Neural progenitor cell (in vitro differentiated cells): Measurements from ENCODE around the gene SRBD1. TPM values are rescaled to one million over a fixed set of nuclear protein-coding genes. Genes with fewer than 3 reads are reported as not detected.
A peak's percentile ranks its signal among the peaks of the same experiment; 100 is the strongest.

Source experiments
- DNase-seq: peaks from one replicate; pipeline ENCODE4 v3.0.0-alpha.2; 2016; ENCODE audit warnings: low spot score
- H2AFZ ChIP-seq: fragments of 200-600 bp; sonication (generic); replicated peaks from 2 replicates; pipeline ENCODE4 v1.6.1; 2016; ENCODE audit warnings: antibody characterized with exemption
- H3F3A ChIP-seq: fragments of 200-600 bp; sonication (generic); 2 replicates; pipeline ENCODE4 v1.6.1; 2016; ENCODE audit warnings: antibody characterized with exemption, low read depth
- H3K27ac ChIP-seq: fragments of 200-600 bp; sonication (generic); 2 replicates; pipeline ENCODE4 v1.5.1; 2016; ENCODE audit warnings: mild to moderate bottlenecking
- H3K27me3 ChIP-seq: fragments of 200-600 bp; sonication (generic); 2 replicates; pipeline ENCODE4 v1.6.1; 2016; ENCODE audit warnings: mild to moderate bottlenecking, moderate library complexity
- H3K36me3 ChIP-seq: fragments of 200-600 bp; sonication (generic); 2 replicates; pipeline ENCODE4 v1.5.1; 2016
- H3K4me1 ChIP-seq: fragments of 200-600 bp; sonication (generic); 2 replicates; pipeline ENCODE4 v1.6.1; 2016; ENCODE audit warnings: mixed run types
- H3K4me2 ChIP-seq: fragments of 200-600 bp; sonication (generic); 2 replicates; pipeline ENCODE4 v1.6.1; 2016
- H3K4me3 ChIP-seq: fragments of 200-600 bp; sonication (generic); 2 replicates; pipeline ENCODE4 v1.5.1; 2016
- H3K79me2 ChIP-seq: fragments of 200-600 bp; sonication (generic); 2 replicates; pipeline ENCODE4 v1.6.1; 2016; ENCODE audit warnings: low read depth
- H3K9ac ChIP-seq: fragments of 200-600 bp; sonication (generic); 2 replicates; pipeline ENCODE4 v1.6.1; 2016
- H3K9me3 ChIP-seq: fragments of 200-600 bp; sonication (generic); 2 replicates; pipeline ENCODE4 v1.5.1; 2016; ENCODE audit warnings: low read depth
- H4K20me1 ChIP-seq: fragments of 200-600 bp; sonication (generic); 2 replicates; pipeline ENCODE4 v1.6.1; 2016; ENCODE audit warnings: low read depth
- H3K27ac Mint-ChIP-seq: 3 replicates; pipeline ENCODE4 v1.8.0; 2021; ENCODE audit warnings: mixed read lengths
- H3K27me3 Mint-ChIP-seq: 2 replicates; pipeline ENCODE4 v1.8.0; 2022; ENCODE audit warnings: low read depth, mild to moderate bottlenecking, inconsistent platforms, moderate library complexity, mixed read lengths; ENCODE audit not compliant: insufficient read depth
- H3K36me3 Mint-ChIP-seq: 3 replicates; pipeline ENCODE4 v1.8.0; 2021; ENCODE audit warnings: mixed read lengths
- H3K4me1 Mint-ChIP-seq: 3 replicates; pipeline ENCODE4 v1.8.0; 2021; ENCODE audit warnings: mixed read lengths
- H3K4me3 Mint-ChIP-seq: 3 replicates; pipeline ENCODE4 v1.8.0; 2021; ENCODE audit warnings: mild to moderate bottlenecking, moderate library complexity, mixed read lengths
- H3K9me3 Mint-ChIP-seq: 3 replicates; pipeline ENCODE4 v1.8.0; 2020; ENCODE audit warnings: mixed read lengths
- EZH2 ChIP-seq: fragments of 200-600 bp; sonication (generic); IDR thresholded peaks from 2 replicates; pipeline ENCODE4 v1.6.1; 2017; ENCODE audit warnings: antibody characterized with exemption, mild to moderate bottlenecking, moderate library complexity
- EZH2phosphoT487 ChIP-seq: fragments of 200-600 bp; sonication (generic); IDR thresholded peaks from 2 replicates; pipeline ENCODE4 v1.6.1; 2017; ENCODE audit warnings: antibody characterized with exemption
- total RNA-seq: library from RNA; depleted of rRNA; stranded (reverse); fragments of >200 nt; gene quantifications from 2 replicates; pipeline ENCODE4 v1.2.3, GENCODE V29; 2015; ENCODE audit warnings: low replicate concordance
- TF ChIP-seq, protein P1 (sequence below): fragments of 200-600 bp; sonication (generic); IDR thresholded peaks from 2 replicates; pipeline ENCODE4 v1.5.1; 2017; ENCODE audit warnings: antibody characterized with exemption, mild to moderate bottlenecking

SRBD1 gene
- total RNA-seq, 1 donor from 2014 or later, result 37.2 TPM

GRCh38 chr2:45631955-45632354, 20.9 kb upstream of the SRBD1 start:
- no peaks in the 10 kb centered on the region for H3K79me2 ChIP-seq
- no peak overlapping the region for H3K9ac ChIP-seq
- no peak overlapping the region for H3K27ac ChIP-seq
- peak overlapping the region; percentile 36 for H3K4me2 ChIP-seq
- H3K4me3 ChIP-seq, result no peak overlapping the region
- H4K20me1 ChIP-seq, result no peaks in the 10 kb centered on the region
- Mint-ChIP-seq H3K4me1 (no peaks in the 10 kb centered on the region), H3K9me3 (no peaks in the 10 kb centered on the region), H3K27me3 (peaks cover 2% of the 10 kb centered on the region), H3K27ac (no peak overlapping the region), H3K36me3 (no peaks in the 10 kb centered on the region), H3K4me3 (no peak overlapping the region)
- H3K27me3 ChIP-seq, result no peaks in the 10 kb centered on the region
- DNase-seq, result peak; percentile 27
- H2AFZ ChIP-seq, result peak overlapping the region; percentile 21
- no peaks in the 10 kb centered on the region for H3K9me3 ChIP-seq
- peaks cover 14% of the 10 kb centered on the region for H3K4me1 ChIP-seq
- TF ChIP-seq EZH2phosphoT487 (no peak), EZH2 (no peak)
- TF ChIP-seq, protein P1, sequence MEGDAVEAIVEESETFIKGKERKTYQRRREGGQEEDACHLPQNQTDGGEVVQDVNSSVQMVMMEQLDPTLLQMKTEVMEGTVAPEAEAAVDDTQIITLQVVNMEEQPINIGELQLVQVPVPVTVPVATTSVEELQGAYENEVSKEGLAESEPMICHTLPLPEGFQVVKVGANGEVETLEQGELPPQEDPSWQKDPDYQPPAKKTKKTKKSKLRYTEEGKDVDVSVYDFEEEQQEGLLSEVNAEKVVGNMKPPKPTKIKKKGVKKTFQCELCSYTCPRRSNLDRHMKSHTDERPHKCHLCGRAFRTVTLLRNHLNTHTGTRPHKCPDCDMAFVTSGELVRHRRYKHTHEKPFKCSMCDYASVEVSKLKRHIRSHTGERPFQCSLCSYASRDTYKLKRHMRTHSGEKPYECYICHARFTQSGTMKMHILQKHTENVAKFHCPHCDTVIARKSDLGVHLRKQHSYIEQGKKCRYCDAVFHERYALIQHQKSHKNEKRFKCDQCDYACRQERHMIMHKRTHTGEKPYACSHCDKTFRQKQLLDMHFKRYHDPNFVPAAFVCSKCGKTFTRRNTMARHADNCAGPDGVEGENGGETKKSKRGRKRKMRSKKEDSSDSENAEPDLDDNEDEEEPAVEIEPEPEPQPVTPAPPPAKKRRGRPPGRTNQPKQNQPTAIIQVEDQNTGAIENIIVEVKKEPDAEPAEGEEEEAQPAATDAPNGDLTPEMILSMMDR, result no peak
- H3F3A ChIP-seq, result peaks cover 3% of the 10 kb centered on the region
- no peaks in the 10 kb centered on the region for H3K36me3 ChIP-seq

DNA sequence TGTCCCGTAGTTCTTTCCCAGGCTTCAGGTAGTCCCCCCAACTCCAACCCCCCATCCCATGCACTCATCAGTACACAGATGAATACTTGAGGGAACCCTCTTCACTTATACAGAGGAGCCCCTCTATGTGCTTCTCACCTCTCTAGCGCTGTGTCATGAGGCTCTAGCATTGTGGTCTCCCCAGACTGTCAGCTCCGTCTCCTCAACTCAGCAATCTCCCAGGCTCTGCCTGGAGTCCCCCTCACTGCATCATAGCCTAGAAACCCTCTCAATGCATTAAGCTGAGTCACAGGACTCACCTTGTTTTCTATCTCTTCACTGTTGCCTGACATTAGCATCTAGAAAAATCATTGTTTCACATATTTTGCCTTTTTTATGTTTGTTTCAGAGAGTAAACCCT, 20.3 kb upstream of the SRBD1 start:
- no peak for TF ChIP-seq EZH2phosphoT487
- TF ChIP-seq, protein P1, result no peak
- Histone ChIP-seq H3K9ac (no peak overlapping the region), H3K4me2 (peak overlapping the region; percentile 2), H3K79me2 (no peaks in the 10 kb centered on the region), H3K4me3 (no peak overlapping the region), H4K20me1 (no peaks in the 10 kb centered on the region), H3F3A (peaks cover 3% of the 10 kb centered on the region), H2AFZ (peak overlapping the region; percentile 28), H3K36me3 (no peaks in the 10 kb centered on the region), H3K27ac (no peak overlapping the region), H3K4me1 (peaks cover 14% of the 10 kb centered on the region), H3K9me3 (no peaks in the 10 kb centered on the region), H3K27me3 (no peaks in the 10 kb centered on the region)
- Mint-ChIP-seq H3K27ac (no peak overlapping the region), H3K4me3 (no peak overlapping the region), H3K27me3 (peaks cover 2% of the 10 kb centered on the region), H3K4me1 (no peaks in the 10 kb centered on the region), H3K36me3 (no peaks in the 10 kb centered on the region), H3K9me3 (no peaks in the 10 kb centered on the region)
- no peak for DNase-seq

DNA sequence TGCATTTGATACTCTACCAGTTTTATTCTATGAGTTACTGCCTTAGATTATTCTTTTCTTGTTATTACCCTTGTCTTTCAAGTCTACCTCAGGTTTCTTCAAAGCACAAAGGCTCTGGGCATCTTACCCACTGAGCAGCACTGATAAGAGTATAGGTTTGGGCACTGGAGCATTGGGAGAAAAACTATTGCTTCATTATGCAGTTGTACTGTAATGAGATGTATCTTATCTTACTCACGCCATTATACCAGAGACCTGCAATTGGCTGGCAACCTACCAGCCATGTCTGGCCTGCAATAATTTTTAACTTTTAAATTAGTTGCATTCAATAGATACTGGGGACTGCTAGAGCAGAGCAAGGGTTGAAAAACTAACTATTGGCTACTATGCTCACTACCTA, 18.9 kb upstream of the SRBD1 start:
- H4K20me1 ChIP-seq, result no peaks in the 10 kb centered on the region
- H3K36me3 ChIP-seq, result no peaks in the 10 kb centered on the region
- DNase-seq, result no peak
- H3K4me3 Mint-ChIP-seq, result no peak overlapping the region
- peaks cover 2% of the 10 kb centered on the region for H3K27me3 Mint-ChIP-seq
- H3K4me2 ChIP-seq, result no peak overlapping the region
- H3K4me1 ChIP-seq, result peaks cover 14% of the 10 kb centered on the region
- no peaks in the 10 kb centered on the region for H3K9me3 ChIP-seq
- no peaks in the 10 kb centered on the region for H3K27me3 ChIP-seq
- H3K9ac ChIP-seq, result no peak overlapping the region
- no peaks in the 10 kb centered on the region for H3K79me2 ChIP-seq
- no peak overlapping the region for H2AFZ ChIP-seq
- no peak overlapping the region for H3K27ac Mint-ChIP-seq
- no peaks in the 10 kb centered on the region for H3K9me3 Mint-ChIP-seq
- no peaks in the 10 kb centered on the region for H3K4me1 Mint-ChIP-seq
- no peak overlapping the region for H3K27ac ChIP-seq
- no peak overlapping the region for H3K4me3 ChIP-seq
- TF ChIP-seq EZH2phosphoT487 (no peak), EZH2 (no peak)
- TF ChIP-seq, protein P1, result no peak
- no peaks in the 10 kb centered on the region for H3K36me3 Mint-ChIP-seq
- peaks cover 3% of the 10 kb centered on the region for H3F3A ChIP-seq

DNA sequence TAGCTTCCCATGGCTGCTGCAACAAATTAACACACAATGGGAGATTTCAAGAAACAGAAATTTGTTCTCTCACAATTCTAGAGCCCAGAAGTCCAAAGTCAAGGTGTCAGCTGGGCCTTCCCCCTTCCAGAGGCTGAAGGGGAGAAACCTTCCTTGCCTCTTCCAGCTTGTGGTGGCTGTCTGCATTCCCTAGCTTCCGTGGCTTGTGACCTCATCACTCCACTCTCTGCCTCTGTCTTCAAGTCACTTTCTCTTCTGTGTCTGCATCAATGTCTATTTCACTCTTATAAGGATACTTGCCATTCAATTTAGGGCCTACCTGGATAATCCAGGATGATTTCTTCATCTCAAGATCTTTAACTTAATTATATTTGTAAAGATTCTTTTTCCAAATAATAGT, 16.8 kb upstream of the SRBD1 start:
- no peaks in the 10 kb centered on the region for H3K27me3 ChIP-seq
- no peak overlapping the region for H3K4me2 ChIP-seq
- Mint-ChIP-seq H3K4me3 (no peak overlapping the region), H3K27ac (no peak overlapping the region), H3K9me3 (no peaks in the 10 kb centered on the region), H3K27me3 (peaks cover 2% of the 10 kb centered on the region), H3K36me3 (no peaks in the 10 kb centered on the region), H3K4me1 (no peaks in the 10 kb centered on the region)
- no peak overlapping the region for H3K27ac ChIP-seq
- no peaks in the 10 kb centered on the region for H3K79me2 ChIP-seq
- H3F3A ChIP-seq, result peaks cover 3% of the 10 kb centered on the region
- TF ChIP-seq EZH2 (no peak), EZH2phosphoT487 (no peak)
- TF ChIP-seq, protein P1, result no peak
- no peak overlapping the region for H2AFZ ChIP-seq
- DNase-seq, result no peak
- no peaks in the 10 kb centered on the region for H4K20me1 ChIP-seq
- H3K4me3 ChIP-seq, result no peak overlapping the region
- H3K4me1 ChIP-seq, result peaks cover 14% of the 10 kb centered on the region
- no peaks in the 10 kb centered on the region for H3K36me3 ChIP-seq
- no peak overlapping the region for H3K9ac ChIP-seq
- H3K9me3 ChIP-seq, result no peaks in the 10 kb centered on the region
